HG02840 (cell line): ENCODE data around the gene CCRL2.

Experiments
- ATAC-seq: cut with Tn5 transposase; IDR thresholded peaks from one replicate; pipeline ENCODE4 v1.9.1; 2021; ENCODE audit warnings: mild to moderate bottlenecking, moderate library complexity, moderate number of reproducible peaks; ENCODE audit not compliant: unreplicated experiment, low FRiP score

Gene CCRL2

GRCh38 chr3:46406788-46407611, at the start of gene CCRL2, which contains the start of gene CCR5AS:
CCRL2 (plus strand) TSS chr3:46407259; CDS start chr3:46408080, 821 bp downstream.
CCR5AS (minus strand) TSS chr3:46407066.
- ATAC-seq, result no peak

GRCh38 chr3:46358466-46358865, 48.6 kb upstream of the CCRL2 start:
- ATAC-seq, result no peak

DNA sequence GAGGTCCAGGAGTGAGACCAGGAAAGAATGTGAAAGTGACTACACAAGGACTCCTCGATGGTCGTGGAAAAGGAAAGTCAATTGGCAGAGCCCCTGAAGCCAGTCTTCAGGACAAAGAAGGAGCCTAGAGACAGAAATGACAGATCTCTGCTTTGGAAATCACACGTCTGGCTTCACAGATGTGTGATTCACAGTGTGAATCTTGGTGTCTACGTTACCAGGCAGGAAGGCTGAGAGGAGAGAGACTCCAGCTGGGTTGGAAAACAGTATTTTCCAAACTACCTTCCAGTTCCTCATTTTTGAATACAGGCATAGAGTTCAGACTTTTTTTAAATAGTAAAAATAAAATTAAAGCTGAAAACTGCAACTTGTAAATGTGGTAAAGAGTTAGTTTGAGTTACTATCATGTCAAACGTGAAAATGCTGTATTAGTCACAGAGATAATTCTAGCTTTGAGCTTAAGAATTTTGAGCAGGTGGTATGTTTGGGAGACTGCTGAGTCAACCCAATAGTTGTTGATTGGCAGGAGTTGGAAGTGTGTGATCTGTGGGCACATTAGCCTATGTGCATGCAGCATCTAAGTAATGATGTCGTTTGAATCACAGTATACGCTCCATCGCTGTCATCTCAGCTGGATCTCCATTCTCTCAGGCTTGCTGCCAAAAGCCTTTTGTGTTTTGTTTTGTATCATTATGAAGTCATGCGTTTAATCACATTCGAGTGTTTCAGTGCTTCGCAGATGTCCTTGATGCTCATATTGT, 47.1 kb upstream of the CCRL2 start:
- no peak for ATAC-seq

GRCh38 chr3:46360907-46361306, 46.2 kb upstream of the CCRL2 start:
- ATAC-seq, result no peak

DNA sequence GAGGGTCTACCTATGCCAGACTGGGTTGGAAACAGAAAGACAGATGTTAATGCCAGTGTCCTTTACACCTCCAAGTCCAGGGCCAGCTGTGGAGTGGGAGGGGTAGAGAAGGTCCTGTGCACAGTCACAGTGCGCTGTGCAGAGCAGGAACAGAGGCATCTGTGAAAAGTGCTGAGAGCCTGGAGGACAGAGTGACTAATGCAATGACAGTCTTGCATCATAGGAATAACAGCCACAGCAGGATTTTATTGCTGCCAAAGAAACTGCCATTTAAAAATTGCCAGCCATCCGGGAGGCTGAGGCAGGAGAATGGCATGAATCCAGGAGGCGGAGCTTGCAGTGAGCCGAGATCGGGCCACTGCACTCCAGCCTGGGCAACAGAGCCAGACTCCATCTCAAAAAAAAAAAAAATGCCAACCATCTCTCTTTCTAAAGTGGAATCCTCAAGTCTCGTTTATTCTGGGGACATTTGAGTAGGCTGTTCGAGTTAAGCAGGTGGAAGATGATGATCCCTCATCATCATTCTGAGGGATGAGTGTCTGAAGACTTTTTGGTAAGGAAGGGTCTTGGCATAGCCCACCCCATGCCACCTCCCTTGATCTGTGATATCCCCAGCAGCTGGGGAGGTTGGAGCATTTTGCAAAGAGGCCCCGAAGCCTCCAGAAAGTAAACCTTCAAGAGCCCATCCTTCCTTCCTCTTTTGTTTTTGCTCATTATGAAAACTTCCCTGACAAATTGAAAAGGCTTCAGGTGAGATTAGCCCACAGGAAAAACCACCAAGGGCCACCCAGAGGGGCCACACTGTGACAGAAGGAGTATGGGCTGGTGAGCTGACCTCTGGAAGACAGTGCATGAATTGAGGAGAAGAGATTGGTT, 45.4 kb upstream of the CCRL2 start:
- no peak for ATAC-seq

DNA sequence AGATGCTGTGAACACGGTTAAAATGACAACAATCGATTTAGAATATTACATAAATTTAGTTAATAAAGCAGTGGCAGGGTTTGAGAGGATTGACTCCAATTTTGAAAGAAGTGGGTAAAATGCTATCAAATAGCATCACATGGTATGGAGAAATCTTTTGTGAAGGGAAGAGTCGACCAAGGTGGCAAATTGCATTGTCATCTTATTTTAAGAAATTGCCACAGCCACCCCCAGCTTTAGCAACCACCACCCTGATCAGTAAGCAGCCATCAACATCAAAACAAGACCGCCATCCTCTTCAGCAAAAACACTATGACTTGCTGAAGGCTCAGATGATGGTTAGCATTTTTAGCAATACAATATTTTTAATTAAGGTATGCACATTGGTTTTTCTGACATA, 42.0 kb upstream of the CCRL2 start:
- ATAC-seq, result no peak

GRCh38 chr3:46365737-46366524, 41.1 kb upstream of the CCRL2 start:
- no peak for ATAC-seq

- no peak for ATAC-seq
Measured at GRCh38 chr3:46367811-46368210, 39.2 kb upstream of the CCRL2 start.

DNA sequence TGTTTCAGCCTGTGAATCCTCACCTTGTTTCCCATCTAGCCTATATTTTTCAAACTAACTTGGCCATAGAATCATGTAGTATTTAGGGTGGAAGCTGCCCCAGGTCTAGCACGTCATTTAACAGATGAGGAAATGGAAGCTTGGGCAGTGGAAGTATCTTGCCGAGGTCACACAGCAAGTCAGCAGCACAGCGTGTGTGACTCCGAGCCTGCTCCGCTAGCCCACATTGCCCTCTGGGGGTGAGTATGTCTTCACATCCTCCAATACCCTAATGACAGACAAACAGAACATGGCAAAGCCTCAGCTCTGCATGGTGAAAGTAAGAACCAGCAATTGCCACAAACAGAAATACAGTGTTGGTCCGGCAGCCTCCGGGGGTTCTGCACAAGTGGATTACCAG, 38.5 kb upstream of the CCRL2 start:
- peak; percentile 50 for ATAC-seq

GRCh38 chr3:46369151-46369550, 37.9 kb upstream of the CCRL2 start:
- ATAC-seq, result no peak

GRCh38 chr3:46369675-46370132, 37.4 kb upstream of the CCRL2 start:
- no peak for ATAC-seq

DNA sequence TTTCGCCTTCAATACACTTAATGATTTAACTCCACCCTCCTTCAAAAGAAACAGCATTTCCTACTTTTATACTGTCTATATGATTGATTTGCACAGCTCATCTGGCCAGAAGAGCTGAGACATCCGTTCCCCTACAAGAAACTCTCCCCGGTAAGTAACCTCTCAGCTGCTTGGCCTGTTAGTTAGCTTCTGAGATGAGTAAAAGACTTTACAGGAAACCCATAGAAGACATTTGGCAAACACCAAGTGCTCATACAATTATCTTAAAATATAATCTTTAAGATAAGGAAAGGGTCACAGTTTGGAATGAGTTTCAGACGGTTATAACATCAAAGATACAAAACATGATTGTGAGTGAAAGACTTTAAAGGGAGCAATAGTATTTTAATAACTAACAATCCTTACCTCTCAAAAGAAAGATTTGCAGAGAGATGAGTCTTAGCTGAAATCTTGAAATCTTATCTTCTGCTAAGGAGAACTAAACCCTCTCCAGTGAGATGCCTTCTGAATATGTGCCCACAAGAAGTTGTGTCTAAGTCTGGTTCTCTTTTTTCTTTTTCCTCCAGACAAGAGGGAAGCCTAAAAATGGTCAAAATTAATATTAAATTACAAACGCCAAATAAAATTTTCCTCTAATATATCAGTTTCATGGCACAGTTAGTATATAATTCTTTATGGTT, 36.1 kb upstream of the CCRL2 start, which contains the start of gene CCR5:
CCR5 (plus strand) TSS at position 108 of the 680 bp plus-strand sequence. CDS start 1,957 bp downstream, outside the sequence.
- ATAC-seq, result no peak

GRCh38 chr3:46371519-46372340, 35.3 kb upstream of the CCRL2 start:
- no peak for ATAC-seq

- no peak for ATAC-seq
Measured at GRCh38 chr3:46372492-46373359, 34.3 kb upstream of the CCRL2 start.

GRCh38 chr3:46374755-46375154, 32.3 kb upstream of the CCRL2 start:
- ATAC-seq, result no peak

DNA sequence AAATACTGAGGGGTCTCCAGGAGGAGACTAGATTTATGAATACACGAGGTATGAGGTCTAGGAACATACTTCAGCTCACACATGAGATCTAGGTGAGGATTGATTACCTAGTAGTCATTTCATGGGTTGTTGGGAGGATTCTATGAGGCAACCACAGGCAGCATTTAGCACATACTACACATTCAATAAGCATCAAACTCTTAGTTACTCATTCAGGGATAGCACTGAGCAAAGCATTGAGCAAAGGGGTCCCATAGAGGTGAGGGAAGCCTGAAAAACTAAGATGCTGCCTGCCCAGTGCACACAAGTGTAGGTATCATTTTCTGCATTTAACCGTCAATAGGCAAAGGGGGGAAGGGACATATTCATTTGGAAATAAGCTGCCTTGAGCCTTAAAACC, 31.8 kb upstream of the CCRL2 start:
- no peak for ATAC-seq

- ATAC-seq, result no peak
Measured at GRCh38 chr3:46375814-46376213, 31.2 kb upstream of the CCRL2 start.
